Neural progenitor cell (in vitro differentiated cells): ENCODE measurements around the gene MAD1L1. TPM values are rescaled to one million over a fixed set of nuclear protein-coding genes. Genes with fewer than 3 reads are reported as not detected.
A peak's percentile ranks its signal among the peaks of the same experiment; 100 is the strongest.

Experiments
- DNase-seq: peaks from one replicate; pipeline ENCODE4 v3.0.0-alpha.2; 2016; ENCODE audit warnings: low spot score
- H2AFZ ChIP-seq: fragments of 200-600 bp; sonication (generic); replicated peaks from 2 replicates; pipeline ENCODE4 v1.6.1; 2016; ENCODE audit warnings: antibody characterized with exemption
- H3F3A ChIP-seq: fragments of 200-600 bp; sonication (generic); 2 replicates; pipeline ENCODE4 v1.6.1; 2016; ENCODE audit warnings: antibody characterized with exemption, low read depth
- H3K27ac ChIP-seq: fragments of 200-600 bp; sonication (generic); 2 replicates; pipeline ENCODE4 v1.5.1; 2016; ENCODE audit warnings: mild to moderate bottlenecking
- H3K27me3 ChIP-seq: fragments of 200-600 bp; sonication (generic); 2 replicates; pipeline ENCODE4 v1.6.1; 2016; ENCODE audit warnings: mild to moderate bottlenecking, moderate library complexity
- H3K36me3 ChIP-seq: fragments of 200-600 bp; sonication (generic); 2 replicates; pipeline ENCODE4 v1.5.1; 2016
- H3K4me1 ChIP-seq: fragments of 200-600 bp; sonication (generic); 2 replicates; pipeline ENCODE4 v1.6.1; 2016; ENCODE audit warnings: mixed run types
- H3K4me2 ChIP-seq: fragments of 200-600 bp; sonication (generic); 2 replicates; pipeline ENCODE4 v1.6.1; 2016
- H3K4me3 ChIP-seq: fragments of 200-600 bp; sonication (generic); 2 replicates; pipeline ENCODE4 v1.5.1; 2016
- H3K79me2 ChIP-seq: fragments of 200-600 bp; sonication (generic); 2 replicates; pipeline ENCODE4 v1.6.1; 2016; ENCODE audit warnings: low read depth
- H3K9ac ChIP-seq: fragments of 200-600 bp; sonication (generic); 2 replicates; pipeline ENCODE4 v1.6.1; 2016
- H3K9me3 ChIP-seq: fragments of 200-600 bp; sonication (generic); 2 replicates; pipeline ENCODE4 v1.5.1; 2016; ENCODE audit warnings: low read depth
- H4K20me1 ChIP-seq: fragments of 200-600 bp; sonication (generic); 2 replicates; pipeline ENCODE4 v1.6.1; 2016; ENCODE audit warnings: low read depth
- H3K27ac Mint-ChIP-seq: 3 replicates; pipeline ENCODE4 v1.8.0; 2021; ENCODE audit warnings: mixed read lengths
- H3K27me3 Mint-ChIP-seq: 2 replicates; pipeline ENCODE4 v1.8.0; 2022; ENCODE audit warnings: low read depth, mild to moderate bottlenecking, inconsistent platforms, moderate library complexity, mixed read lengths; ENCODE audit not compliant: insufficient read depth
- H3K36me3 Mint-ChIP-seq: 3 replicates; pipeline ENCODE4 v1.8.0; 2021; ENCODE audit warnings: mixed read lengths
- H3K4me1 Mint-ChIP-seq: 3 replicates; pipeline ENCODE4 v1.8.0; 2021; ENCODE audit warnings: mixed read lengths
- H3K4me3 Mint-ChIP-seq: 3 replicates; pipeline ENCODE4 v1.8.0; 2021; ENCODE audit warnings: mild to moderate bottlenecking, moderate library complexity, mixed read lengths
- H3K9me3 Mint-ChIP-seq: 3 replicates; pipeline ENCODE4 v1.8.0; 2020; ENCODE audit warnings: mixed read lengths
- EZH2 ChIP-seq: fragments of 200-600 bp; sonication (generic); IDR thresholded peaks from 2 replicates; pipeline ENCODE4 v1.6.1; 2017; ENCODE audit warnings: antibody characterized with exemption, mild to moderate bottlenecking, moderate library complexity
- EZH2phosphoT487 ChIP-seq: fragments of 200-600 bp; sonication (generic); IDR thresholded peaks from 2 replicates; pipeline ENCODE4 v1.6.1; 2017; ENCODE audit warnings: antibody characterized with exemption
- total RNA-seq: library from RNA; depleted of rRNA; stranded (reverse); fragments of >200 nt; gene quantifications from 2 replicates; pipeline ENCODE4 v1.2.3, GENCODE V29; 2015; ENCODE audit warnings: low replicate concordance
- TF ChIP-seq, protein P1 (sequence below): fragments of 200-600 bp; sonication (generic); IDR thresholded peaks from 2 replicates; pipeline ENCODE4 v1.5.1; 2017; ENCODE audit warnings: antibody characterized with exemption, mild to moderate bottlenecking

MAD1L1 gene
- total RNA-seq, 1 donor from 2014 or later: 23.7 TPM

DNA sequence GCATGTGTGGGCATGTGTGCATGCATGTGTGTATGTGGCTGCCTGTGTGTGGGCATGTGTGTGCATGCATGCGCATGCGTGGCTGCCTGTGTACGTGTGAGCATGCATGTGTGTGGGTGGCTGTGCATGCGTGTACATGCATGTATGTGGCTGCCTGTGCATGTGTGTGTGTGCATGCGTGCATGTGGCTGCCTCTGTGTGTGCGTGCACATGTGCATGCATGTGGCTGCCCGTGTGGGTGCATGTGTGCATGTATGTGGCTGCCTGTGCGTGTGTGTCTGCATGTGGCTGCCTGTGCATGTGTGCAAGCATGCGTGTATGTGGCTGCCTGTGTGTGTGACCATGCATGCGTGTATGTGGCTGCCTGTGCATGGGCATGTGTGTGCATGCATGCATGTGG is 345.5 kb downstream of the MAD1L1 start:
- H3K4me1 ChIP-seq: no peaks in the 10 kb centered on the region
- no peaks in the 10 kb centered on the region for H3K27me3 ChIP-seq
- peaks cover 20% of the 10 kb centered on the region for H3K4me1 Mint-ChIP-seq
- no peak overlapping the region for H3K9ac ChIP-seq
- H3K27me3 Mint-ChIP-seq: peaks cover 3% of the 10 kb centered on the region
- H3K27ac Mint-ChIP-seq: no peak overlapping the region
- TF ChIP-seq EZH2phosphoT487 (no peak), EZH2 (no peak)
- TF ChIP-seq, protein P1, sequence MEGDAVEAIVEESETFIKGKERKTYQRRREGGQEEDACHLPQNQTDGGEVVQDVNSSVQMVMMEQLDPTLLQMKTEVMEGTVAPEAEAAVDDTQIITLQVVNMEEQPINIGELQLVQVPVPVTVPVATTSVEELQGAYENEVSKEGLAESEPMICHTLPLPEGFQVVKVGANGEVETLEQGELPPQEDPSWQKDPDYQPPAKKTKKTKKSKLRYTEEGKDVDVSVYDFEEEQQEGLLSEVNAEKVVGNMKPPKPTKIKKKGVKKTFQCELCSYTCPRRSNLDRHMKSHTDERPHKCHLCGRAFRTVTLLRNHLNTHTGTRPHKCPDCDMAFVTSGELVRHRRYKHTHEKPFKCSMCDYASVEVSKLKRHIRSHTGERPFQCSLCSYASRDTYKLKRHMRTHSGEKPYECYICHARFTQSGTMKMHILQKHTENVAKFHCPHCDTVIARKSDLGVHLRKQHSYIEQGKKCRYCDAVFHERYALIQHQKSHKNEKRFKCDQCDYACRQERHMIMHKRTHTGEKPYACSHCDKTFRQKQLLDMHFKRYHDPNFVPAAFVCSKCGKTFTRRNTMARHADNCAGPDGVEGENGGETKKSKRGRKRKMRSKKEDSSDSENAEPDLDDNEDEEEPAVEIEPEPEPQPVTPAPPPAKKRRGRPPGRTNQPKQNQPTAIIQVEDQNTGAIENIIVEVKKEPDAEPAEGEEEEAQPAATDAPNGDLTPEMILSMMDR: no peak
- peaks cover 23% of the 10 kb centered on the region for H4K20me1 ChIP-seq
- H3K79me2 ChIP-seq: no peaks in the 10 kb centered on the region
- H3K4me3 Mint-ChIP-seq: no peak overlapping the region
- no peak overlapping the region for H3K4me3 ChIP-seq
- H3F3A ChIP-seq: peaks cover 17% of the 10 kb centered on the region
- peaks cover 5% of the 10 kb centered on the region for H3K9me3 Mint-ChIP-seq
- no peaks in the 10 kb centered on the region for H3K9me3 ChIP-seq
- no peaks in the 10 kb centered on the region for H3K36me3 ChIP-seq
- peaks cover 18% of the 10 kb centered on the region for H3K36me3 Mint-ChIP-seq
- no peak for DNase-seq
- no peak overlapping the region for H3K4me2 ChIP-seq
- no peak overlapping the region for H2AFZ ChIP-seq
- no peak overlapping the region for H3K27ac ChIP-seq

DNA sequence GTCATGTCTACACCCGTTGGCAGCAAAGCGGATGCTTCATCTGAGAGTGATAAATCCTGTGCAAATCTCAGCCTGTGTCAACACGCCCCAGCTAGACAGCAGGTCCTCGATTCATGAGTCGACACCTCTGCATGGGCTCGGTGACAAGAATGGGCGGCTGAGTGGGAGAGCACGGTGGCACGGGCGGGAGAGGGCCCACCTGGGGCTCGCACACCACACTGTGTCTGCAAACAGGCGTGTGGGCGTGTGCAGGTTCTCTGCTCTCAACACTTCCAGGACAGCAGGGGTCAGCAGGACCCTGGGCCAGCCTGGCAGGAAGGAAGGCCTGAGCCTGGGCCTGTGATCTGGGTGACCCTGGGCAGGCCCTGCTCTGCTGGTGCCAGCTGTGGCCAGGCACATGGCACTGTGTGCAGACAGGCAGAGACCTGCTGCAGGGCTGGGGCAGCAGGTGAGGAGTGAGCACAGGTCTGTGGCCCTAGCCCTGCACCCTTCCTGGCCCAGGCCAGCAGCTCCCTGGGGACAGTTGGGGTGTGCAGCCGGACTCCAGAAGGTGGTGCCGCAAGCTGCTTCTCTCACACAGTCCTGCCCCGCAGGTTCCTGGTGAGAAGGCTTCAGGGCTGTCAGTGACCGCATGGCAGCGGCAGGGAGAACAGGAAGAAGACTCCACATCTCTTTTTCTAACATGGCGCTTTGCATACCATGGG is 346.2 kb downstream of the MAD1L1 start:
- H3K4me3 Mint-ChIP-seq: no peak overlapping the region
- H3K27me3 Mint-ChIP-seq: peaks cover 3% of the 10 kb centered on the region
- Histone ChIP-seq H3K27ac (no peak overlapping the region), H2AFZ (no peak overlapping the region), H3K9ac (no peak overlapping the region), H3K4me2 (no peak overlapping the region), H3K9me3 (no peaks in the 10 kb centered on the region), H3K4me3 (no peak overlapping the region), H3K27me3 (no peaks in the 10 kb centered on the region), H3K36me3 (no peaks in the 10 kb centered on the region), H3K4me1 (no peaks in the 10 kb centered on the region), H4K20me1 (peaks cover 26% of the 10 kb centered on the region), H3K79me2 (no peaks in the 10 kb centered on the region), H3F3A (peaks cover 17% of the 10 kb centered on the region)
- peaks cover 16% of the 10 kb centered on the region for H3K4me1 Mint-ChIP-seq
- DNase-seq: no peak
- peaks cover 5% of the 10 kb centered on the region for H3K9me3 Mint-ChIP-seq
- H3K36me3 Mint-ChIP-seq: peaks cover 18% of the 10 kb centered on the region
- H3K27ac Mint-ChIP-seq: no peak overlapping the region
- TF ChIP-seq, protein P1: no peak
- TF ChIP-seq EZH2phosphoT487 (no peak), EZH2 (no peak)

DNA sequence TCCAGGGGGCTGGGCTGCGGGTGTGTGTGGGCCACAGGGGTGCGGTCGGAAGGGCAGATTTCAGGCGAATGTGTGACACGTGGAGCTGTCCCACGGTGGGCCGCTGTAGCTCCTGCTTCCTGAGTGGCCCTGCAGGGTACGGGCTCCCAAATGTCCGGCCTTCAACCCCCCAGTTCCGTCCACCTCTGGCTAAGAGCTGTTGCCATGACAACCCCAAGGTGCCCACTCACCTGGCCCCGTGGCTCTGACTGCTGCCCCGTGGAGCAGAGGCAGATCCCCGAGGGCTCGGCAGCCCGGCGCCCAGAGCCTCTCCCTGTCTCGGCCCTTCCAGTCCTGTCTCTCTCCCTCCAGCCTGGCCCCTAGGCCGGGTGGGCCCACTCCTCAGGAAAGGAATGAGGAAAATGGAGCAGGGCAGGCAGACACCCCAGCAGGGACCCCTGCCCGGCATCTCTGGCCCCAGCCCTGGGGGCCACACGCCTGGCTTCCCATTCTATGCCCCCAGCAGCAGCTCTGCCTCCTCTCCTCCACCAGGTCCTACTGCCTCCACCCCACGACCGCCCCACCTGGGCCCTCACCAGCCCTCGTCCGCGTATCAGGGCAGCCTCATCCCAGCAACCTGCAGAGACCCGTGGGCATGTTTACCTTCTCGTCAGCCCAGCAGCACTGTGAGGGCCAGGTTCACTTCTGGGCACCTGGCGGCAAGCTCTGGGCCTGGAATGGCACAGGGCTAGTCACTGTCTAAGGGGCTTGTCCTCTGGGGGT is 347.1 kb downstream of the MAD1L1 start:
- Histone ChIP-seq H3K4me3 (no peak overlapping the region), H3K36me3 (no peaks in the 10 kb centered on the region), H3K4me1 (no peaks in the 10 kb centered on the region), H3K27me3 (no peaks in the 10 kb centered on the region), H3K4me2 (no peak overlapping the region), H3F3A (peaks cover 17% of the 10 kb centered on the region), H3K9me3 (no peaks in the 10 kb centered on the region), H2AFZ (no peak overlapping the region), H3K9ac (no peak overlapping the region), H3K79me2 (no peaks in the 10 kb centered on the region), H3K27ac (no peak overlapping the region), H4K20me1 (peaks cover 26% of the 10 kb centered on the region)
- peak overlapping the region; percentile 83 for H3K27ac Mint-ChIP-seq
- peaks cover 16% of the 10 kb centered on the region for H3K4me1 Mint-ChIP-seq
- peaks cover 3% of the 10 kb centered on the region for H3K27me3 Mint-ChIP-seq
- DNase-seq: no peak
- H3K9me3 Mint-ChIP-seq: peaks cover 5% of the 10 kb centered on the region
- peaks cover 18% of the 10 kb centered on the region for H3K36me3 Mint-ChIP-seq
- no peak for TF ChIP-seq EZH2phosphoT487
- TF ChIP-seq, protein P1: no peak
- TF ChIP-seq EZH2: no peak
- no peak overlapping the region for H3K4me3 Mint-ChIP-seq
